Left cardiac atrium (tissue), 4 donors: ENCODE data around the gene TMPRSS3. TPM values are rescaled to one million over a fixed set of nuclear protein-coding genes. Genes with fewer than 3 reads are reported as not detected.
A peak's percentile ranks its signal among the peaks of the same experiment; 100 is the strongest.
"Not testable (repeated sequence)": the region's sequence is repeated elsewhere in the genome, so short reads cannot be mapped to it uniquely, and the experiment has no call there.

Experiments
- ATAC-seq, 2 donors: fragments of 200-7000 bp; cut with Tn5 transposase; one replicate each; pipeline ENCODE4 v1.9.1; 2020; ENCODE audit warnings: mild to moderate bottlenecking in 2 of 2, moderate library complexity in 2 of 2
- DNase-seq: peaks from one replicate; pipeline ENCODE4 v3.0.0-alpha.2; 2020
- intact Hi-C, 2 donors: fragments of 100-400 bp; cut with DNase I; formaldehyde crosslinking; loops; one replicate each; pipeline versions ENCODE4 v1.14.1 to v1.15.1; 2022 to 2023
- total RNA-seq, 2 donors: library from RNA; stranded (reverse); fragmentation: NEBNext Ultra II Directional; extraction: Animal tissue kit (Norgen Biotek cat#: 25700); gene quantifications; one replicate each; pipeline ENCODE4 v1.2.1, GENCODE V29; 2021
- donor health status: DM: no; HTN: yes; CAD: no.
- donor health status: DM: no; HTN: yes; CAD: no; lungs with severe emphysema.
- donor health status: DM: yes; HTN: yes; CAD: no.
- donor health status: Dilated cardiomyopathy.

The TMPRSS3 gene
- total RNA-seq, 2 donors from 2014 or later: 0.18 to 0.27 TPM

- DNase-seq (no peak), ATAC-seq (no peak)
- intact Hi-C loops: no loop called here
Measured at GRCh38 chr21:42412636-42412933, 16.7 kb upstream of the TMPRSS3 start.

DNA sequence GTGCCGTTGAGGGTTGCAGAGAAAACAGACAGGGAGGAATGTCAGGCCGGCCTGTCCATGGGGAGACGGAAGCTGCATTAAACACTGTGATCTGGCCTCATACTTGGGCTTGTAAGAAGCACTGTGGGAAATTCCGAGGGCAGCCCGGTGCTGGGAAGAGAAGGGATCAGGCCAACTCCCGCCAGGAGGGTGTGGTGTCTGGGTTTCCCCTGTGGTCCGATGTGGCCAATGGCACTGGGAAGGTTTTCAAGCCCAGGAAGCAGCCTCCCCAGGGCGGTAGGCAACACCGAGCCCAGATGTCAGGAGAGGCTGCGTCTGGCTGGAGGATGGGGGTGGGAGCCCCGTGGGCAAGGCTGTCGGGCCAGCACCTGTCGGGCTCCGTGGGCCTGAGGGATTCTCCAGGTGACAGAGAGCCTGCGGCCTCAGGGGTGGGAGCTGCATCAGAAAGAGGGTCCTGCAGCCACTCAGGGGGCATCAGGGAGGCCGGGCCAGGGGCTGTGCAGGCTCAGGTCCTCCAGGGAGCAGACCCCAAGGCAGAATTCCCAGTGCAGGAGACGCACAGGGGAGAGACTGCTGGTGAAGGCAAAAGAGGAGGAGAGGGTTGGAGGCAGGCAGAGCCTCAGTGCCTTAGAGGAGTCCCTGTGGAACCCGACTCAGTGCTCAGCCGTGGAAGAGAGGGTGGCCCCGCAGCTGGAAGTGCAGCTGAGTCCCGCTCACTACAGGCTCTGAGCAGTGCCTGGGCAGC, 16.2 kb upstream of the TMPRSS3 start:
- ATAC-seq (no peak), DNase-seq (no peak)
- intact Hi-C loops: no loop called here

GRCh38 chr21:42411197-42411869, 15.5 kb upstream of the TMPRSS3 start:
- ATAC-seq: no peak
- no peak for DNase-seq
- intact Hi-C loops: no loop called here

- ATAC-seq (no peak), DNase-seq (no peak)
- intact Hi-C loops: no loop called here
Measured at GRCh38 chr21:42409366-42409765, 13.5 kb upstream of the TMPRSS3 start.

DNA sequence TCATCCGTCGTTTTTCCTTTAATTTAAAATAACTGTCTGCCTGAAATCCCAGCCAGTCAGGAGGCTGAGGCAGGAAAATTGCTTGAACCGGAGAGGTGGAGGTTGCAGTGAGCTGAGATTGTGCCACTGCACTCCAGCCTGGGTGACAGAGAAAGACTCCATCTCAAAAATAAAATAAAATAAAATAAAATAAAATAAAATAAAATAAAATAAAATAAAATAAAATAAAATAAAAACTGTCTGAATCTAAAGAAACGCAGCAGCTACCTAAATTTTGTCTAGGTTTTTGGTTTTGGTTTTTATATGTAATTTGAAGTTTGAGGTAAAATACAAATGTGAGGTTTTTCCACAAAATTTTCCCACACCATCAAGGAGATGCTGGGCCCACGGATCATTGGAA, 12.9 kb upstream of the TMPRSS3 start:
- ATAC-seq, DNase-seq, intact Hi-C loops: not testable (repeated sequence)

DNA sequence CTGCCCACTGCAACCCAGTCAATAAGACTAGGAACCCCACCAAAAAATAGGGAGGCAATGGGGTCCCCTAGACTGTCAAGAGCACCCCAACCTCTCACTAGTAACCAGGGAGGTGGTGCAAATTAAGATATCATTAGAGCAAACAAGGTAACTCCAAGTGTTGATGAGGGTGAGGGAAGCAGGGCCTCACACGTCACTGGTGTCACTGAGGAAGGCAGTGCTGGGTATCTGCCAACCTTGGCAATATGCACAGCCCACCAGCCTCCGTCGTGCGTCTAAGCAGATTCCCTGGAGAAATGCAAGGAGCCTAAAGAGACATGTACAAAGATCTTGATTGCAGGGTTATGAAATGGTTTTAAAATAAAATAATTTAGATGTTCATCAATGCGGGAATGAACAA, 11.6 kb upstream of the TMPRSS3 start:
- DNase-seq (no peak), ATAC-seq (no peak)
- intact Hi-C loops: no loop called here

DNA sequence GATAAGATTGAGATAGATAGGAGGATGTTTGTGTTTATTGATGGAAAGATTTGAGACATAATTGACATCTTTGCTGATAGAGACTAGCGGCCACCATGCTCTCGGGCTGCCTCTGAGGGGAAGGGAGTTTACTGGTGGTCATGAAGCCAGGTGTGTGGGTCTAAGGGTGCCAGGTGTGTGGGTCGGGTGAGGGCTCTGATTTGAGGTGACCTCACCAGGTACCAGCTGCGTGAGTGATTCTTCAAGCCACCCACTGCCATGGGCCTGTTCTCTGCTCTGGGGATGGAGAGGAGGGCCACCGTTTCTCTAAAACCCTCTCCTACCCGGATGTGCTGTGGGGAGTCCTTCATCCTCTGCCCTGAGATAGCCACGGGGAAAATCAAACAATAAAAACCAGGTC, 11.0 kb upstream of the TMPRSS3 start:
- no peak for ATAC-seq
- DNase-seq: no peak

GRCh38 chr21:42406201-42406621, 10.4 kb upstream of the TMPRSS3 start:
- ATAC-seq: peak in 1 of 2 donors; percentile 33
- intact Hi-C loops: no loop called here
- no peak for DNase-seq

More for the DNA sequence above, 11.0 kb upstream of the TMPRSS3 start:
- intact Hi-C loops: no loop called here

DNA sequence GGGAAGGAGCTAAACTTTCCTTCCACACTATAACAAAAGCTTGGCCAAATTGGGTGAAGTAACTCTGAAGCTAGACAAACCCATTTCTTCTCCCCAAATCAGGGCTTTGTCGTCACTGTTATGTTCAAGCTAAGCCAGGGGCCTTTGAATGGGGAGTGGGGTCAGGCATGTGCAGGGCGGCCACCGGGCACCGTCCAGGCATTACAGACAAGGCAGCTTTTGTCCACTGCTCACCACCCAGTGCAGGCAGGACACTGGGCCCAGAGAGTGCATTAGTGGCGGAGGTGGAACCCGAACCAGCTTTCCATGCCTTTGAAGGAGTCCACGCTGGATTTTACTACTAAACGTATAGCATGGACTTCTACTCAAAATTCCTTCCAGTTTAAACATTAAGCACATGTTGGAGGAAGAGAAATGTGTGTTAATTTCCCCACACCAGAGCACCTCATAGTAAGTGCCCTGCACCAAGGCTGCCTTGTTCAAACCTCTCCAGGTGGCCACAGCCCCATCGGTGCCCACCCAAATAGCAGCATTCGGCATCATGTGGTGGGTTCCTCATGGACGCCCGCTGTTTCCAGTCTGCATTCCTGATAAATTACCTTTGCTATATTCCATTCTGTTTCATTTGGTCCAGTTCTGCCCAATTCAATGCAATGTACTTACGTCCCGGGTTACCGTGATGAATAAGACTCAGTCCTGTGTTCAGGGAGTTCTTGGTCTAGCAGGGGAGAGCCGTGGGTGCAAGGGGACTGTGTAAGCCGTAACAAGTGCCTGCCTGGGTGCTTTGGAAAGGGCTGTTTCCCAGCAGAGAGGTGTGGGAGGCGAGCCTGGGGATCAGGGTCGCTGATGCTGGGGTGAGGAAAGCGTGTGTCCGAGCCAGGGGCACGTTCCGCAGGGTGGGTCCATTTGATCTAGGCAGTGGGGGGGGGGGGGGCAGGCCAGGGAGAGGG, 9.5 kb upstream of the TMPRSS3 start:
- DNase-seq (no peak), ATAC-seq (no peak)
- intact Hi-C loops: no loop called here

- ATAC-seq (no peak), DNase-seq (no peak)
- intact Hi-C loops: no loop called here
Measured at GRCh38 chr21:42404539-42404938, 8.7 kb upstream of the TMPRSS3 start.

DNA sequence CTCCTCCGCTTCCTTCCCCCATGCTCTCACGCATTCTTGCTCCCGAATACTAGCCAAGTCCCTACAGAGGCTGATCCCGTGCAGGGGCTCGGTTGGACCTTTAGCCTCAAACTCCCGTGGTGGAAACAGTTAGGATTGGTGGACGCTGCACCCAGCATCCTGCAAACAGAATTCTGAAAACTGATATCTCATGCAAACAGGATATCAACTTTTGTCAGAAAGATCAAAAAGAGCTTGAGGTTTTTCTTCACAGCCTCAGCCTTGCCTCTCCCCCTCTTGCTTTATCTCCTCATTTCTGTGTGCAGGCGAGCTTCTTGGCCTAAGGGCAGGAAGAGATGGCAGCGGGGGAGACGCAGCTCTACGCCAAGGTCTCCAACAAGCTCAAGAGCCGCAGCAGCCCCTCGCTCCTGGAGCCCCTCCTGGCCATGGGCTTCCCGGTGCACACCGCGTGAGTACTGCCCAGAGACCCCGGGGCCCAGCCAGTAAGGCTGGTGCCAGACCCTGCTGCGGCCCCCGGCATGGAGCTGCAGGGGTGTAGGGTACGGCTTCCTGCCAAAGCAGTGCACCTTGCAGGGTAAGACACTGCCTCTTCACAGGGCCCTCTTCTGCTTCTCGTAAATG, 7.9 kb upstream of the TMPRSS3 start, which contains the start of gene UBASH3A:
Gene UBASH3A, plus strand, starts transcription at position 292 of the 621 bp plus-strand sequence. Its CDS starts 44 bp downstream, at position 336.
- intact Hi-C loops: no loop called here
- ATAC-seq: peak; percentile 38 to 41
- no peak for DNase-seq

GRCh38 chr21:42401820-42402251, 6.0 kb upstream of the TMPRSS3 start:
- DNase-seq: no peak
- intact Hi-C loops: no loop called here
- ATAC-seq: no peak

DNA sequence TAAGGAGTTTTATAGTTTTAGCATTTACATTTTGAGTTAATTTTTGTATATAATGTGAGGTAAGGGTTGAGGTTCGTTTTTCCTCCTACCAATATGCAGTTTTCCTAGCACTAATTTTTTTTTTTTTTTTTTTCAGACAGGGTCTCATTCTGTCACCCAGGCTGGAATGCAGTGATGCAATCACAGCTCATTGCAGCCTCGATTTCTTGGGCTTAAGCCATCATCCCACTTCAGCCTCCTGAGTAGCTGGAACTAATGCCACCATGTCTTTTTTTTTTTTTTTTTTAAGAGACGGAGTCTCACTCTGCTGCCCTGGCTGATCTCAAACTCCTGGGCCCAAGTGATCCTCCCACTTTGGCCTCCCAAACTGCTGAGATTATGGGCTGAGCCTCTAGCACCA, 5.3 kb upstream of the TMPRSS3 start:
- no peak for ATAC-seq

GRCh38 chr21:42400525-42400924, 4.7 kb upstream of the TMPRSS3 start:
- DNase-seq (no peak), ATAC-seq (no peak)
- intact Hi-C loops: no loop called here

More for the DNA sequence above, 5.3 kb upstream of the TMPRSS3 start:
- DNase-seq: no peak
- intact Hi-C loops: no loop called here

DNA sequence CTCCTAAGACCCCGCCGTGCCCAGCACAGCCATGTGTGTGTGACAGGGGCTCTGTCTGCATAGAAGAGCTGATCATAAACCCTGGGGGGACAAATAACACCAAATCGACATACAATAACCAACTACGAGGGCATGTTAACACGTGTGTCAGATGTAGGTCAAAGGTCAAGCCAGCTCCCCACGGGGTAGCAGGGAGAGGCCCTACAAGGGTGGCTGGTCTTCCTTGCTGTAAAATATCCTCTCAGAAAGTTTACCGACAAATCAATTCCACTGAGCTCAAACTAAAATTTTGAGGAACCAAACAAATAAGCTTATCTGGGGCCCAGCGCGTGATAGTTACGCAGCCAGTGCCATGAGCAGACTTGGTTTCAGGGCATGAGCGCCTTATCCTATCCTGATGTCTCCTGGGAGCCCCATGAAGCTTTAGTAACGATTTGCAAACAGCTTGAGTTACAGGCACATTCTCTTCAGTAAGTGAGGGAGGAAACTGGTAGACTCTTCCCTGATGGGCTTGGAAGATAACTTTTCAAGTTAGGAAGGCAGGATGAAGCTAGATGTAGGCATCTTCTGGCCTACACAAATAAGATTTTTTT, 2.7 kb upstream of the TMPRSS3 start:
- no peak for ATAC-seq
- intact Hi-C loops: no loop called here
- DNase-seq: no peak

- DNase-seq: no peak
- ATAC-seq: no peak
- intact Hi-C loops: no loop called here
Measured at GRCh38 chr21:42397746-42398394, 2.0 kb upstream of the TMPRSS3 start.

DNA sequence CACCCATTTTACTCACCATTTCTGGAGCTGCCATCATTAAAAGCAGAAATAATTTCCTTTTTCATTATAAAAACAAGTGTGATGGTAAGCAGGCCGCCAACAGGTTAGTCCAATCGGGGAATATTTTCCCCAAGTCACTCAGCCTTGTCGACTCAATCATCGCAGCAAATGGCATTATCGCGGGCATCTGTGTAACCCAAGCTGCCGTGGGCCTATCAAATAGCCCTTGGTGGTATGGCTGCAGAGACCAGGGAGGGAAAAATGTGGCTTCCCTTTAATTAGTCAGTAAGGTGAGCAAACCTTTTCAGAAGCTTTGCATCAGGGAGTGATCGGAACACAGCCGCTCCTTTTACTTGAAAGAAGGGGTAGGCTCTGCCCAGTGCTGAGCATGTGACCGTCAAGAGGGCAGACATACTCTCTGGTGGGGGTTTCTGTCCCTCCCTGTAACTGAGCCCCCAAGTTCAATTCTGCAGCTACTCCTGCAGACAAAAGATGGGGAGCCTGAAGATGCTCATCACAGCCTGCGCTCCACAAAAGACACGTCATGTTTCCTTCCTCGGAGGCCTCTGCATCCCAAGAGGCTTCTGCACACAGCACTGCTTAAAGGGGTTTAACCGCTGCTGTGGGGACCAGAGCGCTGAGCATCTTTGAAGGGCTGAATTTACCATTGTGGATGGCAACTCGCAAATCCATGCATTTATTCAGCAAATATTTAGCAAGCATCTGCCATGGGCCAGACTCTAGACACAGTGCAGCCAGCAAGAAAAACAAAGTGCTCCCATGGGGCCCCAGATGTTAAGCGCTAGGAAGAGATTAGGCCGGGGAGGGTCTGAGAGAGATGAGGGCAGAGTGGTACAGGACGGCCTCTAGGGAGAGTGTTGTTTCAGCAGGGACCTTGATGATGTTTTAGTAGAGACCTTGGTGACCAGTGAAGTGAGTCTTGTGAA, 1.2 kb upstream of the TMPRSS3 start:
- DNase-seq (no peak), ATAC-seq (no peak)
- intact Hi-C loops: no loop called here
